OCI-LY1 (cell line): ENCODE measurements around the gene OR2T29.

Source experiments
- H2AFZ ChIP-seq: fragments of 200-600 bp; sonication (generic), shearing (Covaris generic); 2 replicates; pipeline ENCODE4 v1.6.0; 2014; ENCODE audit warnings: antibody characterized with exemption, mild to moderate bottlenecking, low read length
- H3F3A ChIP-seq: fragments of 200-600 bp; sonication (generic), shearing (Covaris generic); 2 replicates; pipeline ENCODE4 v1.6.0; 2014; ENCODE audit warnings: mild to moderate bottlenecking, antibody characterized with exemption, low read length, moderate library complexity; ENCODE audit not compliant: insufficient read depth
- H3K27ac ChIP-seq: fragments of 200-600 bp; sonication (generic); 2 replicates; pipeline ENCODE4 v1.5.1; 2014; ENCODE audit warnings: low read length, mixed run types, mild to moderate bottlenecking, low read depth; ENCODE audit not compliant: poor library complexity, severe bottlenecking
- H3K27me3 ChIP-seq: fragments of 200-600 bp; sonication (generic); 2 replicates; pipeline ENCODE4 v1.6.0; 2014; ENCODE audit warnings: antibody characterized with exemption, mild to moderate bottlenecking, low read length, moderate library complexity; ENCODE audit not compliant: insufficient read depth
- H3K36me3 ChIP-seq: fragments of 200-600 bp; sonication (generic); 2 replicates; pipeline ENCODE4 v1.6.1; 2014; ENCODE audit warnings: mild to moderate bottlenecking, antibody characterized with exemption, low read length, moderate library complexity, mixed read lengths; ENCODE audit not compliant: insufficient read depth
- H3K4me1 ChIP-seq: fragments of 200-600 bp; sonication (generic); 2 replicates; pipeline ENCODE4 v1.5.1; 2014; ENCODE audit warnings: mild to moderate bottlenecking, low read length, moderate library complexity; ENCODE audit not compliant: insufficient read depth, severe bottlenecking
- H3K4me2 ChIP-seq: fragments of 200-600 bp; sonication (generic), shearing (Covaris generic); 2 replicates; pipeline ENCODE4 v1.6.1; 2014; ENCODE audit warnings: low read length
- H3K4me3 ChIP-seq: fragments of 200-600 bp; sonication (generic); 2 replicates; pipeline ENCODE4 v1.5.1; 2014; ENCODE audit warnings: low read length, low read depth, mild to moderate bottlenecking, mixed read lengths; ENCODE audit not compliant: poor library complexity, severe bottlenecking
- H3K79me2 ChIP-seq: fragments of 200-600 bp; shearing (Covaris generic); 2 replicates; pipeline ENCODE4 v1.6.1; 2016; ENCODE audit warnings: mixed run types, low read length, mixed read lengths; ENCODE audit not compliant: insufficient read depth
- H3K9ac ChIP-seq: fragments of 200-600 bp; sonication (generic), shearing (Covaris generic); 2 replicates; pipeline ENCODE4 v1.6.1; 2014; ENCODE audit warnings: mild to moderate bottlenecking, low read length, mixed read lengths
- H3K9me2 ChIP-seq: fragments of 200-600 bp; sonication (generic), shearing (Covaris generic); 2 replicates; pipeline ENCODE4 v1.6.1; 2014; ENCODE audit warnings: low read depth, mild to moderate bottlenecking, low read length, mixed read lengths
- H3K9me3 ChIP-seq: fragments of 200-600 bp; shearing (Covaris generic); 2 replicates; pipeline ENCODE4 v1.6.1; 2014; ENCODE audit warnings: low read length, mixed read lengths
- H4K20me1 ChIP-seq: fragments of 200-600 bp; sonication (generic), shearing (Covaris generic); 2 replicates; pipeline ENCODE4 v1.6.0; 2016; ENCODE audit warnings: mild to moderate bottlenecking, low read length; ENCODE audit not compliant: insufficient read depth
- EZH2 ChIP-seq: fragments of 200-600 bp; sonication (generic), shearing (Covaris generic); IDR thresholded peaks from 2 replicates; pipeline ENCODE4 v1.8.0; 2017; ENCODE audit warnings: borderline replicate concordance, mixed run types, mild to moderate bottlenecking, antibody characterized with exemption, low read length, moderate library complexity, mixed read lengths
- TF ChIP-seq, protein P1 (sequence below): fragments of 200-600 bp; sonication (generic), shearing (Covaris generic); IDR thresholded peaks from 2 replicates; pipeline ENCODE4 v1.5.1; 2017; ENCODE audit warnings: mild to moderate bottlenecking, antibody characterized with exemption, low read length, moderate library complexity, mixed read lengths

OR2T29 gene

DNA sequence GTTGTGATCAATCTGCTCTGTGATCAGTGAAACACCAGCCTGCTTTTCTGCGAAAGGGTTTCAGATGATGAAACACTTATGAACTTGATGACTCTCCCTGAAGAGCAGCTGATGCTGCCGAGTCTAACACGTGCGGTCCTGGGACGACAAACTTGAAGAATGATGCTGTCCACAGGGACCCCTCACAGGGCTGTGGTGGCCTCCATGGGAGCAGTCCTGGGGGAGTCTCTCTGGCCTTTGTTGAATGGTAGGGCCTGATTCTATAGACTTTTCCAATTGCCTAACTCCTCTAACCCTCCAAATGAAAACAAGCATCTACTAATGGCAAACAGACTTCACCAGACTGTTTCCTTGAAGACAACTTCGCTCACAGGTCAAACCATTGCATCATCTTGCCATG lies 35.0 kb upstream of the OR2T29 start, which contains the start of gene OR2T10:
TSS of gene OR2T10 (minus strand) at position 112 of the 400 bp plus-strand sequence. CDS start 3,932 bp downstream, outside the sequence.
- Histone ChIP-seq H3K9ac (no peak within 1 kb of the TSS), H3K36me3 (no peaks in the 10 kb centered on the region), H4K20me1 (no peaks in the 10 kb centered on the region), H3K4me2 (no peak within 1 kb of the TSS), H3K27ac (no peak within 1 kb of the TSS), H3K27me3 (no peaks in the 10 kb centered on the region), H2AFZ (no peak within 1 kb of the TSS), H3F3A (no peaks in the 10 kb centered on the region), H3K9me3 (no peaks in the 10 kb centered on the region), H3K4me1 (no peaks in the 10 kb centered on the region), H3K79me2 (no peaks in the 10 kb centered on the region), H3K9me2 (no peaks in the 10 kb centered on the region), H3K4me3 (no peak within 1 kb of the TSS)
- TF ChIP-seq, protein P1, sequence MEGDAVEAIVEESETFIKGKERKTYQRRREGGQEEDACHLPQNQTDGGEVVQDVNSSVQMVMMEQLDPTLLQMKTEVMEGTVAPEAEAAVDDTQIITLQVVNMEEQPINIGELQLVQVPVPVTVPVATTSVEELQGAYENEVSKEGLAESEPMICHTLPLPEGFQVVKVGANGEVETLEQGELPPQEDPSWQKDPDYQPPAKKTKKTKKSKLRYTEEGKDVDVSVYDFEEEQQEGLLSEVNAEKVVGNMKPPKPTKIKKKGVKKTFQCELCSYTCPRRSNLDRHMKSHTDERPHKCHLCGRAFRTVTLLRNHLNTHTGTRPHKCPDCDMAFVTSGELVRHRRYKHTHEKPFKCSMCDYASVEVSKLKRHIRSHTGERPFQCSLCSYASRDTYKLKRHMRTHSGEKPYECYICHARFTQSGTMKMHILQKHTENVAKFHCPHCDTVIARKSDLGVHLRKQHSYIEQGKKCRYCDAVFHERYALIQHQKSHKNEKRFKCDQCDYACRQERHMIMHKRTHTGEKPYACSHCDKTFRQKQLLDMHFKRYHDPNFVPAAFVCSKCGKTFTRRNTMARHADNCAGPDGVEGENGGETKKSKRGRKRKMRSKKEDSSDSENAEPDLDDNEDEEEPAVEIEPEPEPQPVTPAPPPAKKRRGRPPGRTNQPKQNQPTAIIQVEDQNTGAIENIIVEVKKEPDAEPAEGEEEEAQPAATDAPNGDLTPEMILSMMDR, result no peak
- no peak for TF ChIP-seq EZH2

DNA sequence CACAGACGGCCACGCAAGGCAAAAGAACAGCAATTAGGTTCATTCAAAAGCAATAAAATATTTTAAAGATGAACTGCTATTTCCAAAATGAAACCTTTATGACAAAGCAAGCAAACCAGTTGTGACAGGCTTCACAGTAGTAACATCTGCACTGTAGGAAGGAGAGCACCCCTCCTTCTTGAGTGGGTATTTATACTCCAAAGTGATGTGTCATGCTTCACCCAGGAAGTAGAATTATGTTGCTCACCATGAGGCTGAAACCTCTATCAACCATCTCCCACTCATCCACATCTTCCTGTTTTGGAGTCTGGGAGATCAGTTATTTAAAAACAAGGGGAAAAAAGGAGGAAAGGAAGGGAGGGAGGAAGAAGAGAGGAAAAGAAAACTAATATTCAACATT lies 34.0 kb upstream of the OR2T29 start:
- TF ChIP-seq EZH2, result no peak
- TF ChIP-seq, protein P1, result no peak
- no peaks in the 10 kb centered on the region for H3K9me2 ChIP-seq
- H3K4me1 ChIP-seq, result no peaks in the 10 kb centered on the region
- no peaks in the 10 kb centered on the region for H3K79me2 ChIP-seq
- no peaks in the 10 kb centered on the region for H3K36me3 ChIP-seq
- H2AFZ ChIP-seq, result no peak overlapping the region
- H3K4me3 ChIP-seq, result no peak overlapping the region
- H3K4me2 ChIP-seq, result no peak overlapping the region
- H3K9me3 ChIP-seq, result no peaks in the 10 kb centered on the region
- H3F3A ChIP-seq, result no peaks in the 10 kb centered on the region
- no peak overlapping the region for H3K27ac ChIP-seq
- no peak overlapping the region for H3K9ac ChIP-seq
- no peaks in the 10 kb centered on the region for H4K20me1 ChIP-seq
- no peaks in the 10 kb centered on the region for H3K27me3 ChIP-seq

DNA sequence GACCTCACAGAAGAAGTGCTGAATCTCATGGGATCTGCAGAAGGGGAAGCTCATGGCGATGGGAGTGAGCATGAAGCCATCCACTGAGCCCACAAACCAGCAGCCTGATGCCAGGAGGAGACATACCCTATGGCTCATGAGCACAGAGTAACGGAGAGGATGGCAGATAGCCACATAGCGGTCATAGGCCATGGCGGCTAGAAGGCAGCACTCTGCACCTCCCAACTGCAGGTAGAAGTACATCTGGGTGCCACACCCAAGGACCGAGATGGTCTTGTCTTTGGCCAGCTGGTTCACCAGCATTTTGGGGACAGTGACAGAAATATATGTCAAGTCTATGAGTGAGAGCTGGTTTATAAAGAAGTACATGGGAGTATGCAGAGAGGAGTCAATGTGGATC lies 30.7 kb upstream of the OR2T29 start:
- Histone ChIP-seq H3K9me3 (no peaks in the 10 kb centered on the region), H3K36me3 (no peaks in the 10 kb centered on the region), H3K4me1 (no peaks in the 10 kb centered on the region), H3K4me3 (no peak overlapping the region), H3K4me2 (no peak overlapping the region), H3K27ac (no peak overlapping the region), H4K20me1 (no peaks in the 10 kb centered on the region), H3K27me3 (no peaks in the 10 kb centered on the region), H3K9me2 (no peaks in the 10 kb centered on the region), H3F3A (no peaks in the 10 kb centered on the region), H3K9ac (no peak overlapping the region), H2AFZ (no peak overlapping the region), H3K79me2 (no peaks in the 10 kb centered on the region)
- TF ChIP-seq, protein P1, result no peak
- TF ChIP-seq EZH2, result no peak
